Stimulated activated CD8-positive, alpha-beta memory T cell treated with anti-CD3 and anti-CD28 coated beads, Interleukin-4, amount 100 ng/mL, for 4 hours (primary cell): ENCODE data around the gene SAMD4B.
"Not testable (repeated sequence)": the region's sequence is repeated elsewhere in the genome, so short reads cannot be mapped to it uniquely, and the experiment has no call there.

Experiments used
- DNase-seq, 2 donors: peaks; one replicate each; pipeline ENCODE4 v3.0.0-alpha.2; 2020; ENCODE audit warnings: low read depth in 2 of 2, low spot score in 1 of 2

The SAMD4B gene

DNA sequence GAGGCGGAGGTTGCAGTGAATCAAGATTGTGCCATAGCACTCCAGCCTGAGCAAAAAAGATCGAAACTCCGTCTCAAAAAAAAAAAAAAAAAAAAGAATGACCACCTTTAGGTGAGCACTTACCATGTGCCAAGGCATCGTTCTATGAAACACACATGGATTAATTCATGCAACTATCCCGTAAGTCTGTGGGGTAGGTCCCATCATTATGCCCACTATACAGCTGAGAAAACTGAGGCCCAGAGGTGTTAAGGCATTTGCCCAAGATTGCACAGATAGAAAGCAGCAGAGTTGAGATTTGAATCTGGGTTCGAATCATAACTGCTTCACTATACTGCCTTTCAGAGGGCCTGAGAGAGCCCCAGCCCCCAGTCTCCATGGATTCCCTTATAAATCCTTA lies 8.7 kb upstream of the SAMD4B start:
- no peak for DNase-seq

DNA sequence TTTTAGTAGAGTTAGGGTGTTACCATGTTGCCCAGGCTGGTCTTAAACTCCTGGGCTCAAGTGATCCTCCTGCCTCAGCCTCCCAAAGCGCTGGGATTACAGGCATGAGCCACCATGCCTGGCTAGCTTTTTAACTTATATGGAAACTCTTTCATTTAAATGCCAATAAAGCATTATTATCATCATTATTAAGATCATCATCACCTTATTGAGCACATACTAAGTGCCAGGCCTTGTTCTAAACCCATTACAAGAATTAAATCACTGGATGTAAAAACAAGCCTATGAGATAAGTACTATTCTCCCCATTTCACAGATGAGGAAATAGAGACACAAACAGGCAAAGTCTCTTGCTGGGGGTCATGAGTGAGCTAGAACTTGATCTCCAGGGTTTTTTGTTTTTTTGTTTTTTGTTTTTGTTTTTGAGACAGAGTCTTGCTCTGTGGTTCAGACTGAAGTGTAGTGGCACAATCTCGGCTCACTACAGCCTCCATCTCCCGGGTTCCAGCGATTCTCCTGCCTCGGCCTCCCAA lies 7.7 kb upstream of the SAMD4B start:
- DNase-seq = no peak

DNA sequence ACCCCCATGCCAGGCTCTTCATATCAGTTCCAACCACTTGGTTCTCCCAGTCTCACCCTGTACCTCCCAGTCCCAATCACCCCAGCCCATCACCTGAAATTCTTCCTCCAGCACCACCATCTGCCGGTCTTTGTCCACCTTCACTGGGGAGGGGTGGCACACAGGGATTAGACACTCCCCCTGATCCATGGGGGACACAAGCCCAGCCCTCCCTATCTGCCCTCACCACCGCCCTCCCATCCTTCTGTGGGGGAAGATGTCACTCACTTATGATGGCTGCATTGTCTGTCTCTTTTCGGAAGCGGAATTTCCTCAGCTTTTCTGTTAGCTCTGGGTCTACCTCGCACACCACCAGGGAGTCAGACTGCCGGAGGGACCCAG lies 7.1 kb upstream of the SAMD4B start:
- no peak for DNase-seq

DNA sequence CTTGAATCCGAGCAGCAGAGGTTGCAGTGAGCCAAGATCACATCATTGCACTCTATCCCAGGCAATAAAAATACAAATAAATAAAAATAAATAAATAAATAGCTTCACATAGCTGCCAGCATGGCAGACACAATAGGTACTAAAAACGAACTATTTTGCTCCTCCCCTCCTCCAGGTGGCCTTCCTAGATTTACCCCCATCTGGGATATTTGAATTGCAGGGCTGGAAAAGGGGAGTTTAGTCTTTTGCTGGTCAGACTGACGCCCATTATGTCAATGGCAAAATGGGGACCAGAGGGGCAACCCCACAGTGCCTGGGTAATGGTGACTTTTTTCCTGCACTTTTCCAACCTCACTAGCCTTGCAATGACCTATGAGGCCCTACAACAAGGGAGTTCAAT lies 5.7 kb upstream of the SAMD4B start:
- no peak for DNase-seq

DNA sequence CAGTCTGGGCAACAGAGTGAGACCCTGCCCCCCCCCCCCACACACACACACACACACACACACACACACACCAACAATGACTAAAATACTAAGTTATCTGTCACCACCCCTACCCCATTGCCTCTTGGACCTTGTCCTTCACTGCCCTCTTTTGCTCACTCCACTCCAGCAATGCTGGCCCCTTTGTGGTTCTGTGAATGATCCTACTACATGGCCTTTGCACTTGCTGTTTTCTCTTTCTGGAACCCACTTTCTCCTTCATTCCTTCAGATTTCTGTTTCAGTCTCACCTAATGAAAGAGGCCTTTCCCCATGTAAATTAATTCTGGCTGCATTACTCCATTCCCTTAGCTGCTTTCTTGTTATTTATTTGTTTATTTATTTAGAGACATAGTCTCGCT lies 2.5 kb upstream of the SAMD4B start:
- DNase-seq = no peak

DNA sequence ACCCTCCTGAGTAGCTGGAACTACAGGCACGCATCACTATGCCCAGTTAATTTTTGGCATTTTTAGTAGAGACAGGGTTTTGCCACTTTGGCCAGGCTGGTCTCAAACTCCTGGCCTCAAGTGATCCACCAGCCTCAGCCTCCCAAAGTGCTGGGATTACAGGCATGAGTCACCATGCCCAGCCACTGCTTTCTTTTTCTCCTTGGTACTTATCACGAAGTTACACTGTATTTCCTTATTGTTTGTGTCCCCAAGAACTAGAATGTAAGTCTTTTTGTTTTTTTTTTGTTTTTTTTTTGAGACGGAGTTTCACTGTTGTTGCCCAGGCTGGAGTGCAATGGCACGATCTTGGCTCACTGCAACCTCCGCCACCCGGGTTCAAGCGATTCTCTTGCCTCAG lies 2.1 kb upstream of the SAMD4B start:
- DNase-seq = not testable (repeated sequence)

DNA sequence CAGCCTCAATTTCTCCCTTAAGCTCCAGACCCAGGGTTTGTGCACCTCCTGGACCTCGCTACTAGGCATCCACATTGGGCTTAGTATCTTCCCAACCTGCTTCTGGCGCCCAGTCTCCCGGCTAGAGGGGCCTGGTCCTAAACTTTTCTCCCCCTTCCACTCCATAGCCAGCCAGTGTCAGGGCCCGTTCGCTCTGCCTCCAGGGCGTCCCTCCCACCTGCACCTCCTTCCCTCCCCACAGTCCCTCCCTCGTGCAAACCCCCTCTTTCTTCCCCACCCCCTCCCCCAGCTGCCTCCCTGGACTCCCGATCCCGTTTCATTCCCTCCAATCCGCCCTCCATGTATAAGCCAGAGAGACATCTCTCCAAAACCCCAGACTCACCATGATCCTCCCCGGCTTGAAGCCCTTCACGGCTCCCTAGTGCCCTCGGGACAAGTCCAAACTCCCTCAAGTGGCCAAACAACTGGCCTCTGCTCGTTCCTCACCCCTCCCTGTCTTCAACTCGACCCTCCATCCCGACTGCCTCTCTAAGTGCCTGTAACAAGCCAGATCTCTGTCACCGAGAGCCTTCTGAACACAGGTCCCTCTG lies 997 bp upstream of the SAMD4B start:
- no peak for DNase-seq

DNA sequence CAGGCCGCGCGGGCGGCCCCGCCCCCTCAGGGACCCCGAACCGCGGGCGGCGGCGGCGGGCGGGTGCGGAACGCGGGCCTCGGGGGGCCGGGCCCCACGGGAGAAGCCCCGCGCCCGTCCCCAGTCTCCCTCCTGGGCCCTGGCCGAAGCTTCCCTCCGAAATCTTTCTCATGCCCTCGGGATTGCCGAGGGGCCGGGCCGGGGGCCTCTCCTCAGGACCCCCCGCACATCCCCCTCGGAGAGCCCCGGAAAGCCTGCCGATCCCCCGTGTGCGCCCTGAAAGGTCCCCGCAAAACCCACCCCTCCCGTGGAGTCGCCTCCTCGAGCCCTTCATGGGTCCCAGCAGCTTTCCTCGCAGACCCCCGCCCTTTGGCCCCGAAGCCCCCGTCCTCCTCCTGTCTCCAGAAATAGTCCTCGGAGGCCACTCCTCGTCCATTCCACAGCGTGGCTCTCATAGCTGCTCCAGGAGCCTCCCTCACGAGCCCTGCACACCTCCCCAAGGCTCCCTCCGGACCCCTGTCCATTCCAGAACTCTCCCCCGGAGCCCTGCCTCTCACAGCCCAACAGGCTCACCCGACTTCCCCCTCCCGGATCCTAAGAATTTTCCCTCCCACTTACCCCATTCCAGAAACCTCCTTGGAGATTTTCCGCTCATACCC lies 555 bp downstream of the SAMD4B start:
- DNase-seq = no peak

DNA sequence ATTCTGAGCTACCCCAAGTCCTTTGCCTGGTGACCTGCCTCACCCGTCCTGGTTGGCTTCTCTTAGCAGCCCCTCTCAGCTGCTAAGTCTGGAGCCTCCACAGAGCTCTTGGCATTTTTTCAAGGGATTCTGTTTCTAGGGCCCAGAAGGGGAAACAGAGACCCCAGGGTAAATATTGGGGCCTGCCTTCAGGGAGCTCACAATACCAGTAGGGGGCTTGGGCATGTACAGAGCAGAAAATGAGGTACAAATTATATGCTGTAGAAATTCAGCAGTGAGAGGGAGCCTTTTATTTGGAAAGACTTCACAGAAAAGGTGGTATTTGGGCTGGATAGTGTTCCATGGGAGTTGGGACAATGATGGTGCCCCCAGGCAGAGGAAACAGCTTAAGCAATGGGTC lies 3.7 kb downstream of the SAMD4B start:
- no peak for DNase-seq

DNA sequence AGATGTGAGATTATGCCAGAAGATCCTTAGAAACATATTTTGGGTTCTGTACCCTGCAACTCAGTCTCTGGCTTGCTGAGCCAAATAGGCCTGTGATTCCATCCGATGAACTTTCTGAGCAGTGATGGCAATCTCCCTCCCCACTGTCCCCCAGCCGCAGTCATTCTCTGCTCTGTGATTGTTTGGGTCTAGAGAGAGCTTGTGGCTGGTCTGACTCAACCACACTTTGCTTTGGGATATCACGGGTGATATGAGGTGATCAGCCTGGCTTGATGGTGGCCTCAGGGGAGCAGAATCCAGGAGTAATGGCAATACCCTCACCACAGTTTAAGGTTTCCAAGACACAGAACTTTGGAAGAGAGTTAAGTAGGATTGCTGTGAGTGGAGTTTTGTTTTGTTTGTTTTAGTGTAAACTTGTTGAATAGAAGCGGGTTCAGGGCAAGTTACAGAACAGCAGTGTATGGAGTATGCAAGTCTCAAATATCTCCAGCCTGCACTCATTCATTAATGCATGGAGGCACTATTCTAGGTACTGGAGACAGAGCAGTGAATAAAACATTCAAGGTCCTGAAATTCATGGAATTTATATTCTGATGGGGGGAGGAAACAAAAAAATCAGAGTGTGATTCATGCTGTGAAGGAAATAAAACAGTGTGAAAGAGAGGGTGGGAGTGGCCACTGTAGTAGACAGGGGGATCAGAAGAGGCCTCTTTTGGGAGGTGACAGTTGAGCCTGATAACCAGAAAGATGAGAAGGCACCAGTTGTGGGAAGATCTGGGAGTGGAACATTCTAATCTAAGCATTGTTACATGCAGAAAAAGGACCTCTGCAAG lies 5.3 kb downstream of the SAMD4B start:
- DNase-seq = no peak

DNA sequence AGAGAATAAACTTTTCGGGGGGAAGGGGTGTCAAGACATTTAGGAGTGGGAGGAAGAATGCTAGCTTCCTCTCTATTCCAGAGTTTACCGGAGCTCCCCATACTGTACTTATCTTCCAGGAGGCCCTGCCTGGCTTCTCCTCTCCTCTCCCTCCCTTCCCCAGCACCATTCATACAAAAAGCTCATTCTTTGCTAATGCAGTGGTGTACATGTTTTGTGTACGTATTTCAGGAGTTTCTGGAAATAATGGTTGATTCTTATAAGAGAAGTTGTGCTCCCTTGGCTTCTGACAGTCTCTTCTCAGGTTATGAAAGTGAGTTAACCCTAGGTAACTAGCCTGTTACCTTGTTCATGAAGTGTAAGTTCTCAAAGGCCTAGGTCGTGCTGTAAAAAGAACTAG lies 7.1 kb downstream of the SAMD4B start:
- no peak for DNase-seq

DNA sequence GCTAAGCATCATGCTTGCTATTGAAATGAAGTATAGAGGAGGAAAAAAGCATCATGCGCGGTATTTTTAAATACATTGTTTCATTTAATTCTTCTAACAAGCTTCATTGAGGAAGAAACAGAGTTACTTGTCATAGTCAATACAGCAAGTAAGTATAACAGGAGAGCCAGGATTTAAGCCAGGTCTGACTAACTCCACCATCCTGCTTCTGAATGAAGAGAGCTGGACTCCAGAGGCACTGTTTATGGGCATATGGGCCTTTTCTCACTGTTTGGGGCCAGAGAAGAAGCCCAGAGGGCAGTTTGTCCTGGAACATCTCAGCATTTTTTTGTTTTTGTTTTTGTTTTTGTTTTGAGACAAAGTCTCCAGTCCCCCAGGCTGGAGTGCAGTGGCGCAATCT lies 7.9 kb downstream of the SAMD4B start:
- DNase-seq = no peak

DNA sequence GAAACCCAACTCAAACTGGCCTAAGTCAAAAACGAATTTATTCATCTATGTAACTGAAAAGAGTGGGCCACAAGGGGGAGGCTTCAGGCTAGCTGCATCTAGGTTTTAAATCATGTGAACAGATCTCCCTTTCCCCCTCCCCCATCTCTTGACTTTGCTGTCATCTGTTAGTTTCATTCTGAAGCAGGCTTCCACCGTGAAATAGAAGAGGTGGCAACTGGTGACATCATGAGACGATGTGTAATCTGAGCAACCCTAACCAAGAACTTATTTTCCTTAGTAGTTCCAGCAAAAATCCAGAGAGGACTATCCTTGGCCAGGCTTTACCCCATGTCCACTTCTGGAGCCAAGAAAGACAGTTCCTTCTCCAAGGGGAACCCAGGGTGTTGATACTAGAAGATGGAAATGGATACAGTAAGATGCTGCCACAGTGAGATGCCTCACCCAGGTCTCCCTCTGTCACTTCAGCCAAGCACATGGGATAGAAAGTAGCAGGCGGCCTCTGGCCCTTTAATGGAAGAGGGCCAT lies 9.4 kb downstream of the SAMD4B start:
- DNase-seq = no peak

DNA sequence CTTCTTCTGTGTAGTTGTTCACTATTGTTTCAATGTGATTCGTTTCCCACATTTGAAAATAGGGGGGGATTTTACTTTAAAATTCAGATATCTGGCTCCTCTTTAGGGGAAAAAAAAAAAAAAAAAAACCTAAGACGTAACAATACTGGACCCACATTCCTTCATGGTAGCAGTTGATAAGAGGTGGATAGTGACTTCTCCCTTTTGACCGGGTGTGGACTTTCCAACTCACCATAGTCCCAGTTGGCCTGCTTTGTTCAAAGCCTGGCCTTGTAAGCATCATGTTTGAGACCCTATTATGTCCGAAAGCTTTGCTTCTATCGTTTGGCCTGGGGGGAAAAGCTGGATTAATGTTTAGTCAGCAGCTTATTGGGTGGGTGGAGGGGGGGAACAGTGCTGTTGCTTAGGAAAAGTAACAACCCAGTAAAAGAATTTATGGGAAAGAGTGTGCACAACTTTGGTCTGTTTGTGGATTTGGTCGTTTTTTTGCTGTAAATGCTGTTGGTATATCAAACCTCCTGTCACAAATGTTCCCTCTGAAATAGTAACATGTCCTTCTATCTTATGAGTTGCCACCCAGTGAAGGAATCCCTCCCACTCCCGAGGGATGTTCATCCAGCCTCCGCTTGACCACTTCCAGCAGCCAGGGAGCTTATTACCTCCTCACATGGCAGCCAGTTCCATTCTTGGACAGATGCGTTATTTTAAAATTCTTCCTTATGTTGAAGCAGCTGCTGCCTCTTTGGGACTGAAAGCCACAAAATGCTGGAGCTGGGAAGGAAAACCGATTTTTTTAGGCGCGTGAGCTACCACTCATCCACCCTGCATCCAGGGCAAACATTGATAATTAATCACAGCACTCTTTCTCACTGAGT lies 10.4 kb downstream of the SAMD4B start:
- DNase-seq = no peak

DNA sequence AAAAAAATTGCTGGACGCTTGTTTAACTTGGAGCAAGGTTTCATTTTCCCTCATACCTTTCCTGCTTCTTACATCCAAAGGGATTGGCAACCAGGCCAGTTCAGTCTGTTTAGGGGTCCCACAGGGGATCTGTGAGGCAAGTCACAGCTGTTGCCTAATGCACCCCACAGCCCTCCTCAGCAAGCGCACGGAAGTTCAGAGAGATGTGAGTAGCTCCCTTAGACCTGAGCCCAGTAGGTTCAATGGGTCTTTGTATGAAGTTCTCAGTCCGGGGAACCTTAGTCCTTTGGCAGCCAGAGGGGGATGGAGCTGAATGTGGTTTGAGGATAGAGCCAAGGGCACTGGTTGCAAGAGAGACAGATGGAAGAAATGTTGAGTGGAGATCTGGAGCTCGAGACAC lies 13.0 kb downstream of the SAMD4B start:
- DNase-seq = no peak

DNA sequence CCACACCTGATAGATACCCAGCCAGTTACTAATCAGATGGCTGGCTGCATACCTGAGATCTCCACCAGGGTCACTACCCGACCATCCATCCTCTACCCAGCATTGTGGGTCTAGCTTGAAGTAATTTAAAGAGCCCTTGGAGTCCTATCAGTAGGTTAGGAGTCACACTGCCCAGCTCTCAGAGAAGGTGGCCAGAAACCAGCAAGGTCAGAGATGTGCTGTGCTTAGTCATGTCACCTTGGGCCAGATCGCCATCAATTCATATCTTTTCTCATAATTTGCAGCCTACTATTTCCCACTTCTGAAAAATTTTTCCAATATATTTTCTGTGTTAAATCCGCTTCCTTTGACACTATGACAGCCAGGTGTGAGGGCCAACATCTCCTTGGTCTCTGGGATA lies 13.9 kb downstream of the SAMD4B start:
- DNase-seq = no peak

DNA sequence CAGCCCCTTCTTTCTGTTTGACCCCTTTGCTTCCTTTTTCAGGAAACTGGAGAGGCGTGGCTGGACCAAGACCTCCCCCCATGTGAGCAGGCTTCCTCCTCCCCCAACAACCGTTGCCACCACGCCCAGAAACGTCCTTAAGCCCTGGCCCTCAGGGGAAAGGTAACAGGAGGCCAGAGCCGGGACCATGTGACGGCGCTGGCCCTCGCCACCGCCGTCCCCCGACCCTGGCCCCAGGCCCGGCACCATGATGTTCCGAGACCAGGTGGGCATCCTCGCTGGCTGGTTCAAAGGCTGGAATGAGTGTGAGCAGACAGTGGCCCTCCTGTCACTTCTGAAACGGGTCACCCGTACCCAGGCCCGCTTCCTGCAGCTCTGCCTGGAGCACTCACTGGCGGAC lies 14.4 kb downstream of the SAMD4B start:
- no peak for DNase-seq

DNA sequence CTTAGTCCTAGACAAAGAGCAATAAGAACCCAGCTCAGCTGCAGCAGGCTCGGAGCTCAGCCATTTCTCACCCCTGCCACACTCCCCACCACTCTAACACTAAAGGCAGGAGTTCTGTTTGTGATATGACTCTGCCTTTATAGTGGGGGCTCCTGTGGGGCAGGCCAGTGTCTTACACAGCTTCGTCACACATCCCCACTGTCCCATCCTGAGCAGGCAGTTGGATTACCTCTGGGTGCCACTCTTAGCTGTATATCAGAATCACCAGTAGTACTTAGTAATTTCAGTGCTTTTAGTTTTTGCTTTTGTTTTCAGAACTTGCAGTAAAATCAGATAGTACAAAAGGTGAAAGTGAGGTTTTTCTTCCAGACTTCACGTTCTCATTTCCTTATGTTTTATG lies 16.8 kb downstream of the SAMD4B start:
- DNase-seq = no peak

DNA sequence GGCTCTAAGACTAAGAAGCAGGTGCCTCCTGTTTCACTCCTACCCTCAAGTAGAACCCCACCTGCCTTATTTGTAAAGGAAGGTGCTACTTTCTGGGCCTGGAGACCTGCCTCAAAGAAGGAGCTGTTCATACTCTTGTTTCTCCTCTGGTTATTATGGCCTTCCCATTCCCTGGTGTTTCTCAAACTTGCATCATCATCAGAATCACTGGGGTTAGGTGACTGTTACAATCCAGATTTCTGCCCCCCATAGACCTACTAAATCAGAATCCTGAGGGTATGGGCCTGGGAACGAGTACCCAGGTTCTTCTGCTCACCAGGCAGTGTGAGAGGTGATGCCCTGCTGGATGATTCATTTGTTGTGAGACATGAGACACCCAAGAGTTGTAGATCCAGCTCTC lies 18.4 kb downstream of the SAMD4B start:
- no peak for DNase-seq

DNA sequence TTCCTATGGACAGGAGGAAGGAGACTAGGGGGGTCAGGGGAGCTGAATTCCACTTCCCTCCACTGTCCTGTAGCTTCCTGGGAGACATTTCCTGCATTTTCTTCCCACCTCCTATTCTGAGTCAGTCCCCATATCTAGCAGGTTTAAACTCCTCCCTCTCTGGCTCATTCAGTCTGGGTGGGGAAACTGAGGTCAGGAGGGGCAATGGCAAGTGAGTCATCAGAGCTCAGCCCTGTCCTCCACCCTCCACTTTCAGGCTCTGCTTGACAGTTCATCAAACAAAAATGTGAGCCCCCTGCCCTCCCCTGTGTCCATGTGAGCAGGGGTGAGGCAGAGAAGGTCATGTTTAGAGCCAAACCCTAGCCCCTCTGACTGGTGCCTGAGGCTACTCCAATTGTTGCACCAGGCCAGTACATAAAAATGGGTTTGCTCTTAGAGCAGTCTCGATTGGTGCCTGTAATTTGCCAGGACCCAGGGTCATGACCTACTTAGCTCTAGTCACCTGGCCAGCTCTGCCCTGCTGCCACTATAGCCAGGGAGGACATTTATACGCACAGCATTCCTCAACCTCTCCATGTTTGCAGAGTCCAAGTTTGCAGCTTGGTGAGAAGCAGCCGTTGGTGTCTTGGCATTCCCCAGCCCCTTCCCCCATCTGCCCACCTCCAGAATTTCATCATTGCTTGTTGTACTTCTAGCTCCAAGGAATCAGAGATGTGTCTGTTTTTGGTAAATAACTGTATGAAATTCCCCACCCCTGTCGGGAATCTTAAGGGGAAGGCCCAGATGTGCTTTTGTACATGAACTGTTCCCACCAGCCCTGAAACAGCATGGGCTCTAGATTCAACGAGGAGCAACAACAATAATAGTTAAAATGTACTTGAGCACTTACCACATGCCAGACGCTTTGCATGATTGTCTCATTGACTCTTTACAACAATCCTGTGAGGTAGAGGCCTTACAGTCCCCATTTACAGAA lies 20.7 kb downstream of the SAMD4B start:
- DNase-seq = no peak
